ENCODE data around the gene GHR.

Gene GHR

GRCh38 chr5:42423285-42424165 is at the start of gene GHR:
Gene GHR (plus strand): TSS chr5:42423439. CDS start chr5:42565875, 142,436 bp downstream.
- H3K9me3 ChIP-seq (ENCODE audit: control insufficient read depth in 5 of 5, low read length in 5 of 5): no peaks in the 10 kb centered on the region
- H3K27ac ChIP-seq (ENCODE audit: low read depth, low read length): peak within 1 kb of the TSS; percentile 81
- peak within 1 kb of the TSS; percentile 64 to 87 (median 81) for H3K9ac ChIP-seq (ENCODE audit: low read length in 5 of 5)
- H3K36me3 ChIP-seq (ENCODE audit: control insufficient read depth in 5 of 5, insufficient read depth in 5 of 5, low read length in 5 of 5): no peaks in the 10 kb centered on the region
- H3K27me3 ChIP-seq (ENCODE audit: control insufficient read depth in 5 of 5, insufficient read depth in 4 of 5, low read length in 5 of 5): no peaks in the 10 kb centered on the region
- H3K4me1 ChIP-seq (ENCODE audit: control insufficient read depth in 5 of 5, insufficient read depth in 5 of 5, low read length in 5 of 5): peaks cover 3 to 62% (median 41%) of the 10 kb centered on the region in 5 donors
- peak within 1 kb of the TSS; percentile 82 to 98 (median 86) for H3K4me3 ChIP-seq (ENCODE audit: low read depth in 1 of 5, low read length in 5 of 5)

GRCh38 chr5:42374679-42375273 is 48.5 kb upstream of the GHR start:
- Histone ChIP-seq H3K9ac (ENCODE audit: low read length in 5 of 5) (peak overlapping the region in 1 of 5 donors; percentile 53), H3K27ac (ENCODE audit: low read depth, low read length) (peak overlapping the region; percentile 48), H3K36me3 (ENCODE audit: control insufficient read depth in 5 of 5, insufficient read depth in 5 of 5, low read length in 5 of 5) (no peaks in the 10 kb centered on the region), H3K9me3 (ENCODE audit: control insufficient read depth in 5 of 5, low read length in 5 of 5) (no peaks in the 10 kb centered on the region), H3K27me3 (ENCODE audit: control insufficient read depth in 5 of 5, insufficient read depth in 4 of 5, low read length in 5 of 5) (no peaks in the 10 kb centered on the region), H3K4me1 (ENCODE audit: control insufficient read depth in 5 of 5, insufficient read depth in 5 of 5, low read length in 5 of 5) (peaks cover 0 to 38% (median 23%) of the 10 kb centered on the region in 5 donors), H3K4me3 (ENCODE audit: low read depth in 1 of 5, low read length in 5 of 5) (peak overlapping the region in 3 of 5 donors; percentile 3 to 30 (median 25))

- H3K36me3 ChIP-seq (ENCODE audit: control insufficient read depth in 5 of 5, insufficient read depth in 5 of 5, low read length in 5 of 5): no peaks in the 10 kb centered on the region
- H3K4me3 ChIP-seq (ENCODE audit: low read depth in 1 of 5, low read length in 5 of 5): no peak overlapping the region
- peaks cover 0 to 38% (median 23%) of the 10 kb centered on the region in 5 donors for H3K4me1 ChIP-seq (ENCODE audit: control insufficient read depth in 5 of 5, insufficient read depth in 5 of 5, low read length in 5 of 5)
- H3K27ac ChIP-seq (ENCODE audit: low read depth, low read length): peak overlapping the region; percentile 48
- no peak overlapping the region for H3K9ac ChIP-seq (ENCODE audit: low read length in 5 of 5)
- H3K27me3 ChIP-seq (ENCODE audit: control insufficient read depth in 5 of 5, insufficient read depth in 4 of 5, low read length in 5 of 5): no peaks in the 10 kb centered on the region
- H3K9me3 ChIP-seq (ENCODE audit: control insufficient read depth in 5 of 5, low read length in 5 of 5): no peaks in the 10 kb centered on the region
Observed at GRCh38 chr5:42377496-42377895, 45.7 kb upstream of the GHR start.

- no peaks in the 10 kb centered on the region for H3K9me3 ChIP-seq (ENCODE audit: control insufficient read depth in 5 of 5, low read length in 5 of 5)
Observed at GRCh38 chr5:42381973-42382372, 41.3 kb upstream of the GHR start.

GRCh38 chr5:42387563-42387962 is 35.7 kb upstream of the GHR start:
- no peaks in the 10 kb centered on the region for H3K4me1 ChIP-seq (ENCODE audit: control insufficient read depth in 5 of 5, insufficient read depth in 5 of 5, low read length in 5 of 5)
- H3K36me3 ChIP-seq (ENCODE audit: control insufficient read depth in 5 of 5, insufficient read depth in 5 of 5, low read length in 5 of 5): no peaks in the 10 kb centered on the region
- no peak overlapping the region for H3K4me3 ChIP-seq (ENCODE audit: low read depth in 1 of 5, low read length in 5 of 5)
- H3K9ac ChIP-seq (ENCODE audit: low read length in 5 of 5): no peak overlapping the region
- peaks cover 0 to 3% (median 0%) of the 10 kb centered on the region in 5 donors for H3K9me3 ChIP-seq (ENCODE audit: control insufficient read depth in 5 of 5, low read length in 5 of 5)
- no peaks in the 10 kb centered on the region for H3K27me3 ChIP-seq (ENCODE audit: control insufficient read depth in 5 of 5, insufficient read depth in 4 of 5, low read length in 5 of 5)
- no peak overlapping the region for H3K27ac ChIP-seq (ENCODE audit: low read depth, low read length)

More at GRCh38 chr5:42381973-42382372, 41.3 kb upstream of the GHR start:
- H3K27ac ChIP-seq (ENCODE audit: low read depth, low read length): no peak overlapping the region
- H3K27me3 ChIP-seq (ENCODE audit: control insufficient read depth in 5 of 5, insufficient read depth in 4 of 5, low read length in 5 of 5): no peaks in the 10 kb centered on the region
- H3K9ac ChIP-seq (ENCODE audit: low read length in 5 of 5): no peak overlapping the region
- no peaks in the 10 kb centered on the region for H3K36me3 ChIP-seq (ENCODE audit: control insufficient read depth in 5 of 5, insufficient read depth in 5 of 5, low read length in 5 of 5)
- H3K4me3 ChIP-seq (ENCODE audit: low read depth in 1 of 5, low read length in 5 of 5): no peak overlapping the region
- H3K4me1 ChIP-seq (ENCODE audit: control insufficient read depth in 5 of 5, insufficient read depth in 5 of 5, low read length in 5 of 5): peaks cover 0 to 12% (median 6%) of the 10 kb centered on the region in 5 donors

- Histone ChIP-seq H3K27me3 (ENCODE audit: control insufficient read depth in 5 of 5, insufficient read depth in 4 of 5, low read length in 5 of 5) (no peaks in the 10 kb centered on the region), H3K4me1 (ENCODE audit: control insufficient read depth in 5 of 5, insufficient read depth in 5 of 5, low read length in 5 of 5) (no peaks in the 10 kb centered on the region), H3K36me3 (ENCODE audit: control insufficient read depth in 5 of 5, insufficient read depth in 5 of 5, low read length in 5 of 5) (no peaks in the 10 kb centered on the region), H3K9me3 (ENCODE audit: control insufficient read depth in 5 of 5, low read length in 5 of 5) (peaks cover 0 to 7% (median 4%) of the 10 kb centered on the region in 5 donors), H3K27ac (ENCODE audit: low read depth, low read length) (no peak overlapping the region), H3K4me3 (ENCODE audit: low read depth in 1 of 5, low read length in 5 of 5) (no peak overlapping the region), H3K9ac (ENCODE audit: low read length in 5 of 5) (no peak overlapping the region)
Observed at GRCh38 chr5:42390115-42390514, 33.1 kb upstream of the GHR start.

GRCh38 chr5:42392917-42393316 is 30.3 kb upstream of the GHR start:
- Histone ChIP-seq H3K27me3 (ENCODE audit: control insufficient read depth in 5 of 5, insufficient read depth in 4 of 5, low read length in 5 of 5) (no peaks in the 10 kb centered on the region), H3K9me3 (ENCODE audit: control insufficient read depth in 5 of 5, low read length in 5 of 5) (peaks cover 0 to 7% (median 4%) of the 10 kb centered on the region in 5 donors), H3K4me3 (ENCODE audit: low read depth in 1 of 5, low read length in 5 of 5) (no peak overlapping the region)

GRCh38 chr5:42396111-42396510 is 27.1 kb upstream of the GHR start:
- Histone ChIP-seq H3K27me3 (ENCODE audit: control insufficient read depth in 5 of 5, insufficient read depth in 4 of 5, low read length in 5 of 5) (no peaks in the 10 kb centered on the region), H3K36me3 (ENCODE audit: control insufficient read depth in 5 of 5, insufficient read depth in 5 of 5, low read length in 5 of 5) (no peaks in the 10 kb centered on the region), H3K4me1 (ENCODE audit: control insufficient read depth in 5 of 5, insufficient read depth in 5 of 5, low read length in 5 of 5) (peaks cover 0 to 11% (median 5%) of the 10 kb centered on the region in 5 donors), H3K9me3 (ENCODE audit: control insufficient read depth in 5 of 5, low read length in 5 of 5) (peaks cover 0 to 7% (median 4%) of the 10 kb centered on the region in 5 donors), H3K9ac (ENCODE audit: low read length in 5 of 5) (no peak overlapping the region), H3K4me3 (ENCODE audit: low read depth in 1 of 5, low read length in 5 of 5) (no peak overlapping the region), H3K27ac (ENCODE audit: low read depth, low read length) (no peak overlapping the region)

More at GRCh38 chr5:42392917-42393316, 30.3 kb upstream of the GHR start:
- Histone ChIP-seq H3K27ac (ENCODE audit: low read depth, low read length) (no peak overlapping the region), H3K9ac (ENCODE audit: low read length in 5 of 5) (no peak overlapping the region), H3K36me3 (ENCODE audit: control insufficient read depth in 5 of 5, insufficient read depth in 5 of 5, low read length in 5 of 5) (no peaks in the 10 kb centered on the region), H3K4me1 (ENCODE audit: control insufficient read depth in 5 of 5, insufficient read depth in 5 of 5, low read length in 5 of 5) (peaks cover 0 to 10% (median 5%) of the 10 kb centered on the region in 5 donors)

- Histone ChIP-seq H3K9ac (ENCODE audit: low read length in 5 of 5) (no peak overlapping the region), H3K4me3 (ENCODE audit: low read depth in 1 of 5, low read length in 5 of 5) (no peak overlapping the region), H3K27ac (ENCODE audit: low read depth, low read length) (no peak overlapping the region), H3K9me3 (ENCODE audit: control insufficient read depth in 5 of 5, low read length in 5 of 5) (peaks cover 0 to 7% (median 4%) of the 10 kb centered on the region in 5 donors), H3K4me1 (ENCODE audit: control insufficient read depth in 5 of 5, insufficient read depth in 5 of 5, low read length in 5 of 5) (peaks cover 0 to 11% (median 5%) of the 10 kb centered on the region in 5 donors), H3K27me3 (ENCODE audit: control insufficient read depth in 5 of 5, insufficient read depth in 4 of 5, low read length in 5 of 5) (no peaks in the 10 kb centered on the region), H3K36me3 (ENCODE audit: control insufficient read depth in 5 of 5, insufficient read depth in 5 of 5, low read length in 5 of 5) (no peaks in the 10 kb centered on the region)
Observed at GRCh38 chr5:42397267-42397666, 26.0 kb upstream of the GHR start.

GRCh38 chr5:42399702-42400101 is 23.5 kb upstream of the GHR start:
- Histone ChIP-seq H3K9me3 (ENCODE audit: control insufficient read depth in 5 of 5, low read length in 5 of 5) (no peaks in the 10 kb centered on the region), H3K27me3 (ENCODE audit: control insufficient read depth in 5 of 5, insufficient read depth in 4 of 5, low read length in 5 of 5) (no peaks in the 10 kb centered on the region), H3K27ac (ENCODE audit: low read depth, low read length) (no peak overlapping the region), H3K4me1 (ENCODE audit: control insufficient read depth in 5 of 5, insufficient read depth in 5 of 5, low read length in 5 of 5) (peaks cover 0 to 26% (median 12%) of the 10 kb centered on the region in 5 donors), H3K4me3 (ENCODE audit: low read depth in 1 of 5, low read length in 5 of 5) (no peak overlapping the region), H3K9ac (ENCODE audit: low read length in 5 of 5) (no peak overlapping the region), H3K36me3 (ENCODE audit: control insufficient read depth in 5 of 5, insufficient read depth in 5 of 5, low read length in 5 of 5) (no peaks in the 10 kb centered on the region)
